Right lobe of liver (tissue), 6 donors: ENCODE measurements around the gene GPRC6A. TPM values are rescaled to one million over a fixed set of nuclear protein-coding genes. Genes with fewer than 3 reads are reported as not detected.

Experiments used
- ATAC-seq, 4 donors: fragments of 200-7000 bp; cut with Tn5 transposase; one replicate each; pipeline ENCODE4 v1.9.1; 2020; ENCODE audit warnings: mild to moderate bottlenecking in 4 of 4, moderate library complexity in 4 of 4
- DNase-seq, 3 donors: peaks; one replicate each; pipeline ENCODE4 v3.0.0-alpha.2; 2020
- H3K27ac ChIP-seq, 3 donors: fragments of 200-600 bp; one replicate each; pipeline ENCODE4 v1.8.0; 2022
- H3K27me3 ChIP-seq, 2 donors: fragments of 200-600 bp; one replicate each; pipeline ENCODE4 v1.8.0; 2022
- H3K36me3 ChIP-seq, 4 donors: fragments of 200-600 bp; sonication (generic) in 1 of 4; one replicate each; pipeline versions ENCODE4 v1.5.1 to v1.8.0; 2017 to 2022; ENCODE audit warnings: control low read depth in 1 of 4
- H3K4me1 ChIP-seq, 4 donors: fragments of 200-600 bp; sonication (generic) in 1 of 4; one replicate each; pipeline versions ENCODE4 v1.5.1 to v1.8.0; 2017 to 2022; ENCODE audit warnings: control low read depth in 1 of 4
- H3K4me3 ChIP-seq, 3 donors: fragments of 200-600 bp; one replicate each; pipeline ENCODE4 v1.8.0; 2022
- H3K9me3 ChIP-seq, 4 donors: fragments of 200-600 bp; sonication (generic) in 1 of 4; one replicate each; pipeline versions ENCODE4 v1.5.1 to v1.8.0; 2017 to 2022; ENCODE audit warnings: control low read depth in 1 of 4
- CTCF ChIP-seq, 4 donors: fragments of 200-600 bp in 3 of 4; fragments of 450-650 bp in 1 of 4; IDR thresholded peaks; one replicate each; pipeline versions ENCODE4 v1.5.1 to v1.8.0; 2016 to 2022; ENCODE audit warnings: antibody characterized with exemption in 4 of 4, mild to moderate bottlenecking in 2 of 4
- POLR2A ChIP-seq: fragments of 450-650 bp; IDR thresholded peaks from one replicate; pipeline ENCODE4 v1.6.1; 2017; ENCODE audit warnings: antibody characterized with exemption, mild to moderate bottlenecking
- WGBS: methylation state at CpG from one replicate; pipeline ENCODE4 v1.1.6; 2018; ENCODE audit warnings: low coverage, low lambda C conversion rate; ENCODE audit not compliant: insufficient coverage; ENCODE audit errors: missing lambda C conversion rate; 5-methylcytosine and 5-hydroxymethylcytosine counted together
- intact Hi-C, 2 donors: fragments of 100-400 bp; cut with DNase I; formaldehyde crosslinking; loops; one replicate each; pipeline versions ENCODE4 v1.11.2 to v1.14.1; 2022
- total RNA-seq, 6 experiments: library from RNA; depleted of rRNA in 2 of 6; stranded (reverse); fragments of >200 nt in 2 of 6; fragmentation: NEBNext Ultra II Directional in 3 of 6; extraction: Animal tissue kit (Norgen Biotek cat#: 25700) in 3 of 6; gene quantifications; one replicate each; pipeline versions ENCODE4 v1.1.0 to v1.2.4, GENCODE V29; 2016 to 2023
- donor health status: DM: no; HTN: yes; CAD: no.
- donor health status: DM: no; HTN: no; CAD: no.
- donor health status: DM: no; HTN: no; CAD: no.
- donor health status: DM: no; HTN: yes; CAD: no.
- donor health status: DM: no; HTN: yes; CAD: no.

Gene GPRC6A
- total RNA-seq, 6 experiments from 2014 or later, result not detected

GRCh38 chr6:116812051-116812650, 16.7 kb downstream of the GPRC6A start:
- Histone ChIP-seq H3K27ac (no peak overlapping the region), H3K36me3 (no peaks in the 10 kb centered on the region), H3K4me3 (no peak overlapping the region), H3K27me3 (no peaks in the 10 kb centered on the region), H3K9me3 (no peaks in the 10 kb centered on the region), H3K4me1 (no peaks in the 10 kb centered on the region)
- intact Hi-C loops, result no loop called here
- DNase-seq, result no peak
- WGBS, result 57% methylated on average over 2 of the region's 2 CpGs
- ATAC-seq, result no peak
- no peak for TF ChIP-seq CTCF (IDR thresholded peaks at IDR 0.05)
- TF ChIP-seq POLR2A, result no peak

- Histone ChIP-seq H3K27me3 (no peaks in the 10 kb centered on the region), H3K4me1 (no peaks in the 10 kb centered on the region), H3K4me3 (no peak overlapping the region), H3K27ac (no peak overlapping the region), H3K9me3 (no peaks in the 10 kb centered on the region), H3K36me3 (no peaks in the 10 kb centered on the region)
- intact Hi-C loops, result no loop called here
- no peak for DNase-seq
- no peak for TF ChIP-seq CTCF (IDR thresholded peaks at IDR 0.05)
- TF ChIP-seq POLR2A, result no peak
- ATAC-seq, result no peak
Measured at GRCh38 chr6:116801971-116802370, 26.9 kb downstream of the GPRC6A start.

- intact Hi-C loops, result no loop called here
- Histone ChIP-seq H3K4me3 (no peak overlapping the region), H3K4me1 (no peaks in the 10 kb centered on the region), H3K36me3 (no peaks in the 10 kb centered on the region), H3K9me3 (no peaks in the 10 kb centered on the region), H3K27ac (no peak overlapping the region), H3K27me3 (no peaks in the 10 kb centered on the region)
- DNase-seq, result no peak
- no peak for TF ChIP-seq POLR2A
- TF ChIP-seq CTCF (IDR thresholded peaks at IDR 0.05), result no peak
- ATAC-seq, result no peak
Measured at GRCh38 chr6:116799945-116800344, 28.9 kb downstream of the GPRC6A start.

GRCh38 chr6:116797585-116797984, 31.3 kb downstream of the GPRC6A start:
- no peaks in the 10 kb centered on the region for H3K36me3 ChIP-seq
- H3K27ac ChIP-seq, result no peak overlapping the region
- WGBS, result 9% methylated on average over 2 of the region's 2 CpGs
- DNase-seq (no peak), ATAC-seq (no peak)
- intact Hi-C loops, result no loop called here
- no peak overlapping the region for H3K4me3 ChIP-seq
- H3K27me3 ChIP-seq, result no peaks in the 10 kb centered on the region
- H3K4me1 ChIP-seq, result no peaks in the 10 kb centered on the region
- no peak for TF ChIP-seq POLR2A
- no peak for TF ChIP-seq CTCF (IDR thresholded peaks at IDR 0.05)
- H3K9me3 ChIP-seq, result no peaks in the 10 kb centered on the region

- DNase-seq (no peak), ATAC-seq (no peak)
- H3K4me3 ChIP-seq, result no peak overlapping the region
- H3K9me3 ChIP-seq, result no peaks in the 10 kb centered on the region
- H3K36me3 ChIP-seq, result no peaks in the 10 kb centered on the region
- intact Hi-C loops, result no loop called here
- no peak overlapping the region for H3K27ac ChIP-seq
- no peaks in the 10 kb centered on the region for H3K27me3 ChIP-seq
- 37% methylated on average over 3 of the region's 3 CpGs for WGBS
- H3K4me1 ChIP-seq, result no peaks in the 10 kb centered on the region
- TF ChIP-seq CTCF (IDR thresholded peaks at IDR 0.05) (no peak), POLR2A (no peak)
Measured at GRCh38 chr6:116793224-116793623, 35.7 kb downstream of the GPRC6A start.
